Left ventricle myocardium inferior (tissue), 1 donor: Measurements from ENCODE around the gene AGPAT3. TPM values are rescaled to one million over a fixed set of nuclear protein-coding genes. Genes with fewer than 3 reads are reported as not detected.

Source experiments
- DNase-seq: peaks from one replicate; pipeline ENCODE4 v3.0.0-alpha.2; 2020
- H3K27ac ChIP-seq: fragments of 200-600 bp; replicated peaks from 2 replicates; pipeline ENCODE4 v1.8.0; 2021
- H3K27me3 ChIP-seq: fragments of 200-600 bp; 2 replicates; pipeline ENCODE4 v1.8.0; 2021; ENCODE audit warnings: low read depth
- H3K36me3 ChIP-seq: fragments of 200-600 bp; 2 replicates; pipeline ENCODE4 v1.8.0; 2021
- H3K4me1 ChIP-seq: fragments of 200-600 bp; 2 replicates; pipeline ENCODE4 v1.8.0; 2021
- H3K4me3 ChIP-seq: fragments of 200-600 bp; 2 replicates; pipeline ENCODE4 v1.8.0; 2021; ENCODE audit warnings: mild to moderate bottlenecking, moderate library complexity
- H3K9me3 ChIP-seq: fragments of 200-600 bp; replicated peaks from 2 replicates; pipeline ENCODE4 v1.8.0; 2021
- CTCF ChIP-seq: fragments of 200-600 bp; IDR thresholded peaks from 2 replicates; pipeline ENCODE4 v1.8.0; 2021; ENCODE audit warnings: antibody characterized with exemption, mild to moderate bottlenecking, borderline replicate concordance
- intact Hi-C: fragments of 100-400 bp; cut with micrococcal nuclease; formaldehyde crosslinking; loops from one replicate; pipeline ENCODE4 v1.11.0; 2022
- total RNA-seq: library from RNA; stranded (reverse); fragmentation: NEBNext Ultra II Directional; extraction: Animal tissue kit (Norgen Biotek cat#: 25700); gene quantifications from one replicate; pipeline ENCODE4 v1.2.1, GENCODE V29; 2021
- donor health status: DM: no; HTN: yes; CAD: no; lungs with severe emphysema.

AGPAT3 gene
- total RNA-seq, 1 donor from 2014 or later = 79.6 TPM

DNA sequence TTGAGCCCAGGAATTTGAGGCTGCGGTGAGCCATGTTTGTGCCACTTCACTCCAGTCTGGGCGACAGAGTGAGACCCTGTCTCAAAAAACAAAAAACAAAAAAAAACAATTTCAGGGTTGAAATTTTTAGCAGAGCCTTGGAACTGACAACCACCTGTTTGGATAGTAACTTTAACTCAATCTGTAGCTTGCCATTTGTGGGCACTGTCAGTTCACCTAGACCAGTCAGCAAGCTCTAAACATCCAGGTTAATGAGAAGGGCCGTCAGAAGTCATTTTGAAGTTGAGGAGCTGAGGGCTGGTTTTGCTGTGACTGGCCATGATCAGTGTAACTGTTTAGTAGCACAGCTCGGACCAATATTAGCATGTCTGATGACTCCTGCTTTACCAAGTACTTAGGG lies 155.5 kb downstream of the AGPAT3 start:
- H3K27me3 ChIP-seq = no peaks in the 10 kb centered on the region
- no peaks in the 10 kb centered on the region for H3K9me3 ChIP-seq
- H3K4me3 ChIP-seq = no peak overlapping the region
- no peak for DNase-seq
- intact Hi-C loops = no loop called here
- peaks cover 89% of the 10 kb centered on the region for H3K4me1 ChIP-seq
- H3K36me3 ChIP-seq = no peaks in the 10 kb centered on the region
- H3K27ac ChIP-seq = peak overlapping the region; percentile 67
- no peak for TF ChIP-seq CTCF

GRCh38 chr21:44021064-44021463 lies 156.0 kb downstream of the AGPAT3 start:
- Histone ChIP-seq H3K27ac (peak overlapping the region; percentile 67), H3K9me3 (no peaks in the 10 kb centered on the region), H3K27me3 (no peaks in the 10 kb centered on the region), H3K36me3 (no peaks in the 10 kb centered on the region), H3K4me3 (no peak overlapping the region), H3K4me1 (peaks cover 88% of the 10 kb centered on the region)
- intact Hi-C loops = no loop called here
- TF ChIP-seq CTCF = no peak
- DNase-seq = no peak

DNA sequence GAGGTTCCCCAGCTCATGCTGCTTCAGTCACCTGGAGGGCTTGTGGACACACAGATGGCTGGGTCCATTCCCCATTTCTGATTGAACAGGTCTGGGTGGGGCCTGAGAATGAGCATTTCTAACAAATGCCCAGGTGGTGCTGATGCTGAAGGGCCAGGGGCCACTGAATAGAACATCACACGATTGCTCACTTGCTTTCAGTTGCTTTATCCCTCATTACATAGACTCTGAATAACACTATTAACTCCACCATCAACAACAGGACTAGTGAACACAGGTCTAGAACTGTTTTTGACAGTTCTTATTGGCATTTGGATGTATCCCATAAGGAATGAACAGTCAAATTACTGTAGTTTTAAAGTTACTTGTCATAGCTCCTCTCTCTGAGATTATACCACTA lies 159.2 kb downstream of the AGPAT3 start:
- no peak for DNase-seq
- H3K27ac ChIP-seq = peak overlapping the region; percentile 69
- intact Hi-C loops = no loop called here
- no peak overlapping the region for H3K4me3 ChIP-seq
- TF ChIP-seq CTCF = no peak
- H3K27me3 ChIP-seq = no peaks in the 10 kb centered on the region
- peaks cover 72% of the 10 kb centered on the region for H3K4me1 ChIP-seq
- H3K36me3 ChIP-seq = no peaks in the 10 kb centered on the region
- H3K9me3 ChIP-seq = no peaks in the 10 kb centered on the region

DNA sequence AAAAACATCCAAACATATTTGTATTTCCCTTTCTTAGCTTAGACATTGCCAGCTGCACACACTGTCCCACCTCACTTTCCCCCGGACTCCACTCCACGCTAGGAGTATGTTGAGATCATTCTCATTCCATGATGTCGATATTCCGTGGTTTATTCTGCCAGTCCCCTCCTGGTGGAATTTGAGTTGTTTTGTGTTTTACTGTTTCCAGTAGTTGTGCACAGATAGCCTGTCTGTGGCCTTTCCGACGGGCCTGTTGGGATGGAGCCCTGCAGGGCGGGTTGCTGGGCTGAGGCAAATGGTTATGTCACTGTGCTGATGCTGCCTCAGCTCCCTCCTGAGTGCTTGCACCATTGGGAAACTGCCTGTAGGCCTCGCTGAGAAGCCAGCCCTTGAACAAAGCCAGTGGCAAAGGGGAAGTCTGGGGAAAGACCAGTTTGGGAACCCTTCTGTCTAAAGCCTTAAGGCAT lies 159.9 kb downstream of the AGPAT3 start:
- peaks cover 65% of the 10 kb centered on the region for H3K4me1 ChIP-seq
- H3K4me3 ChIP-seq = no peak overlapping the region
- H3K36me3 ChIP-seq = no peaks in the 10 kb centered on the region
- intact Hi-C loops = no loop called here
- H3K27me3 ChIP-seq = no peaks in the 10 kb centered on the region
- DNase-seq = peak; percentile 64
- H3K27ac ChIP-seq = peak overlapping the region; percentile 69
- no peak for TF ChIP-seq CTCF
- H3K9me3 ChIP-seq = no peaks in the 10 kb centered on the region

DNA sequence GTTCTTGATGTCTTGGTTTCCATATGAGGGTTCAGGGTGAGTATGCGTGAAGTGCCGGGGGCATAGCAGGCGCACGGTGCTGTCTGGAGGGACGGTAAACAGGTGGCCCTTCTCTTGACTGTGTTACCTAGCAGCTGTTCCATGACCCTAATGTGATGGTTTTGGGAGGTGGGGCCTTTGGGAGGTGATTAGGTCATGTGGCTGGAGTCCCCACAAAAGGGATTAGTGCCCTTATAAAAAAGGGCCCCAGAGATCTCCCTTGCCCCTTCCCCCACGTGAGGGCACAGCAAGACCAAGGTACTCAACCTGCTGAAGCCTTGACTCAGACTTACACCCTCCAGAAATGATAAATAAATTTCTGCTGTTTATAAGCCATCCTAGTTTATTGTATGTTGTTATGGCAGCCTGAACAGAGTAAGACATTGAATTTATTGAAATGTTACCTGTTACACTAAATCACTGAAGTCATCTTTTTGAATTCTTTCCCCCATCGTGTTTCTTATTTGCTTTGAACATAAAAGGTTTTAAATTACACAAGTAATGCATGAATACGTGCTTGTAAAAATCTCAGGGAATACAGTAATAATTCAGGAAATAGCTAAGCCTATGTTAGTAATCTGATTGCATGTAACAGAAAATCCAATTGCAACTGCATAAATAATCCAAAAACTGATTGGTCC lies 162.7 kb downstream of the AGPAT3 start:
- Histone ChIP-seq H3K9me3 (no peaks in the 10 kb centered on the region), H3K4me3 (no peak overlapping the region), H3K4me1 (peaks cover 37% of the 10 kb centered on the region), H3K27me3 (no peaks in the 10 kb centered on the region), H3K27ac (no peak overlapping the region), H3K36me3 (peaks cover 7% of the 10 kb centered on the region)
- intact Hi-C loops = no loop called here
- TF ChIP-seq CTCF = no peak
- no peak for DNase-seq
